Measurements from ENCODE around the gene DHRS12.

The DHRS12 gene

DNA sequence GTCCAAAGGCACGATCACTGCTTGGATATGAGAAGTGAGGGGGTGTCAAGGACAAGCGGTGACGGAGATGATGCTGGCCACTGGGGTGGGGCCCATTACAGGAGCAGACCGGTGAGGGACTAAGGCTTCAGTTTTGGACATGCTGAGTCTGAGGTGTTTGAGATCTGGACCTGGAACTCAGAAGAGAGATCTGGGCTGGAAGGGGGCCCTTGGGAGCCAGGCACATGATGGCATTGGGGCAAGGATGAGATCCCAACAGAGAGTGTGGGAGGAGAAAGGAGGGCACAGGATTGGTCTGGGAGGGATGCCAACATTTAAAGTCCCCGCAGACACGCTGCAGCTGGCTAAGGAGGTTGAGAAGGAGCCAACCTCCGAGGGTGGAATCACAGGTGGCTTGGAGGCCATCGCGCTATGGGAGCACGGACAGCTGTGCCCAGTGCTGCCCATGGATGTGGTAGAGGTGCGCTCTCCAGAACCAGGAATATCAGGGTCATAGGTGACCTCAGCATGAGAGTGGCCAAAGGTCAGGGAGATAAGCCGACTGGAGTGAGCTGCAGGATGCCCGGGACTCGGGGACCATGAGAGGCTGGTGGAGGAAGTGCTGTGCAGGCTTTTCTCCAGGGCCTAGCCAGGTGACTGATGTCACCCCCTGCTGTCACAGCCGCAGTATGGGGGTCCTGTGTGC lies 21.8 kb downstream of the DHRS12 start:
- DNase-seq (ENCODE audit: low read depth in 2 of 2), result no peak

DNA sequence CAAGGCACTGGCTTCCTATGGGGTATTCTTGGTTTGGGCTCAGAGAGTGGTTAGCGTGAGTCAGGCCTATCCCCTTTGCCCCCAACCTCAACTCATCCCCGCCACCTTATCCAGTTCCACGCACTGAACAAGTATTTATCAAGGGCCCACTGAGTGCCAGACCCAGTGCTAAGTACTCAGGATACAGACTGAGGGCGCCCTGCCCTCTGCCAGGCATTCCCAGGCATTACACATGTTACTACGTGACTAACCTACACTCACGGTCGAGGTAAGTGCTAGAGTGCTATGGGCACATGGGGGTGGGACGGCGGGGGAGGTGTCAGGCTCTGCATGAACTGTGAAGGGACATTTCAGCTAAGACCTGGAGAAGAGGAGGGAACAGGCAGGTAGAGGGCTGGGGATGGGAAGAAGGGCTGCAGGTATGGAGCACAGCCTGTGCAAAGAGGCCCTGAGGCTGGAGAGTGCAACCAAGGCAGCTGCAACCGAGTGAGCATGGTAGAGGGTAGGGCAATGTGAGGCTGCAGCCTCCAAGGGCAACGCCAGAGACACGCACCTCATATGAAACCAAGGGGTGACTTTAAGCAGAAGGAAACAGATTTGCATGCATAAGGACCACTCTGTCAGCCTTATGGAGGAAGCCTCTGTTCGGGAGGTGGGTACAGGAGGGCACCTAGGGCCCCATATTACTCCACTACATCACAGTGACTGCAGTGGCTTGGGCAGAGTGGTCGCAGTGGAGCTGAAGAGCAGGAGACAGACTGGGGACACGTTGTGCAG lies 22.5 kb downstream of the DHRS12 start:
- no peak for DNase-seq (ENCODE audit: low read depth in 2 of 2)

DNA sequence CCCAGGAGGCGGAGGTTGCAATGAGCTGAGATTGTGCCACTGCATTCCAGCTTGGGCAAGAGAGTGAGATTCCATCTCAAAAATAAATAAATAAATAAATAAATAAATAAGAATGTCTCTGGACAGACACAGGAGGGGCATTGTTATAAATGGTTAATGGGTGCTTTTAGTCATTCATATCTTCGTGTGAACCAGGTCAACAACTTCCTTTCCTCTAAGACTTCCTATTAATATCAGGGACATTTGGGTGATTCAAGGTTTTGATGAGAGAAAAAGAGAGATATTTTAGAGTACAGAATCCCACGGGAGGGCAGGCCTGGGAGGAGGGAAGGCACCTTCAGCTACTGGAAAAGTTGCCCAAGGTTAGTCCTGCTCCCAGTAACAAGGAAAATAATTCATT lies 23.9 kb downstream of the DHRS12 start:
- no peak for DNase-seq (ENCODE audit: low read depth in 2 of 2)

DNA sequence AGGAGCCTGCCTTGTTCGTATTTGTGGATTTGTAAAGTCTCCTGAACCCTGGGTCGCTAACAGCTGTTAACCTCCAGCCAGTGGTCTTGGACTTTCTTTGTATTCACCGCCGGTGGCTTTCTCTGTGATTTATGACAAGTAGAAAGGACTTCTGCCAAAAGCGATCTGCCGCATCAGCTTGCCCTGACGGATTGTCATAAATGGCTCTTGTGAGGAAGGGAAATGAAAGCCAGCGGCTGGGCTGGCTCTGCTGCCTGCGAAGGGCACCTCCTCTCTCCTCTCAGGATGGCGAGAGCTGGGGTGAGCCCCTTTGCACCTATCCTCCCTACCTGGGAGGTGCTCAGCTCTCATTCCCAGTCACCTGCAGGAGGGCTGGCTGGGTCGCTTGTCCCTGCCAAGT lies 25.6 kb downstream of the DHRS12 start:
- DNase-seq (ENCODE audit: low read depth in 2 of 2), result no peak

DNA sequence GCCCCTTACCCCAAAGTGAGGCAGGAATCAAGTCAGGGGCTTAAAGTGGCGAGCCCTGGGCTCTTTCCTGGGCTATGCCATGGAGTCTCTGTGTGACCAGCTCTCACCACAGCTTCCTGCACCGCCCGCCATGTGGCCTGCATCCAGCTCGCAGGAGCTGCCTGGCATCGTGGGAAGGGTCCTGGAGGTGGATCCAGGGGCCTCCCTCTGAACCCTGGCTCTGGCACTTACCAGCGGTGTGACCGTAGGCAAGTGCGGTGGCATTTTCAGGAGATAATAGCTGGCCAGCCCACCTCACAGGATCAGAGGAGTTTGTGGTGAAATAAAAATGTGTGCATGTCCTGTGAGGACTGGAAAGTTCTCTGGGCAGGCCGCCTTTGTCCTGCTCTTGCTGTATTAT lies 26.0 kb downstream of the DHRS12 start:
- no peak for DNase-seq (ENCODE audit: low read depth in 2 of 2)

DNA sequence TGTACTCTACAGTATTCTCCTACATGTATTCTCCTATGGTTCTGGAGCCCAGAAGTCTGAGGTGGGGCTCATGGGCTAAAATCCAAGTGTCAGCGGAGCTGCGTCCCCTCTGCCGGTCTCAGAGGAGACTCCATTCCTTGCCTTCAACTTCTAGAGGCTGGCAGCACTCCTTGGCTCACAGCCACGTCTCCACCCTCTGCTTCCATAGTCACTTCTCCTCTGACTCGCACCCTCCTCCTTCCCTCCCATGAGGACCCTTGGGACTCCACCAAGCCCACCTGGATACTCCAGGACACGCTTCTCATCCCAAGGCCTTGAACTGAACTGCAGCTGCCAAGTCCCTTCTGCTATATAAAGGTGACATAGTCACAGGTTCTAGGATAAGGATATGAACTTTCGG lies 27.8 kb downstream of the DHRS12 start:
- no peak for DNase-seq (ENCODE audit: low read depth in 2 of 2)

DNA sequence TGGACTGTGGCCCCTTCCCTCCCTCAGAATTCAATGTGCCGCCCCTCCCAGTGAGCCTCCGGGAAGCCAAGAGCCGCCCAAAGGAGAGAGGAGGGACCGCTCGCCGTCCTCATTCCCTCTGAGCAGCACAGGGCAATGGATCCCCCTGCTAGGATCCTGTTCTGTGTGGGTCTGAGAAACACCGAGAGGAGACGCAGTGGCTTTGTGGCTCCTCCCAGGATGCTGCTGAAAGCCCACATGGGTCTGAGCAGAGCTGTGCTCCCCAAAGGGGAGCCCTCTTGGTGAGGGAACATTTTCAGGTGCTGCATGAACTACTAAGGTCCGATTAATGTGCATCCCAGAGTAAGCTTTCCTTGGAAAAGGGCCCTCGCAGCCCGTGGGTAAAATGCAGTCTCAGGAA lies 30.4 kb downstream of the DHRS12 start:
- DNase-seq (ENCODE audit: low read depth in 2 of 2), result no peak

DNA sequence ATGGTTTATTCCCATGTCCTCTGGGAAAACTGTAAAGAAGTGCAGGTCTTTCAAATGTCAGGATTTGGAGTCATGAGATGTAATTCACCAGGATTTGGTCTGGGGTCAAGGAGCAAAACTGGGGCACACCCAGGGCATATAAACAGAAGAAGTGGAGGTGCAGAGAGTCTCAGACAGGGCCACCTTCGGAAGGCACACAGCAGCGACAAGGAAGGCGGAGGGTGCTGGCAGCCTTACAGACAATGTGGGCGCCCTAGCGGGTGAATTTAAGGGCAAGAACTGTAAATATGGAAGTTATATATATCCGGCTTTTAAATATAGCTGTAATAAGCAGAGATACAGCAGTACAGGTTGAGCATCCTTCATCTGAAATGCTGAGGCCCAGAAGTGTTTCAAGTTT lies 31.2 kb downstream of the DHRS12 start:
- no peak for DNase-seq (ENCODE audit: low read depth in 2 of 2)

DNA sequence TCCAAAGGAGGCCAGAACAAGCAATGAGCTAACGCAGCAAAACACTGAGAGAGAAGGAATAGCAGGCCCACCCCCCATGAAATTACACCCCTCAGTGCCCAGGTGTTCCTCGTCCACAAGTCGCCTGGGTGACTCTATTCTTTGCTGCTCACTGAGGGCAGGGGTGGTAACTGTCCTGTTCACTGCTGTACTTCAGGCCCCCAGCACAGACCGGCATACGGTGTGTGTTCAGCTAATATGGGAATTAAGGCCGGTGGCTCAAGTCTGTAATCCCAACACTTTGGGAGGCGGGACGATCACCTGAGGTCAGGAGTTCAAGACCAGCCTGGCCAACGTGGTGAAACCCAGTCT lies 31.9 kb downstream of the DHRS12 start:
- DNase-seq (ENCODE audit: low read depth in 2 of 2), result no peak

DNA sequence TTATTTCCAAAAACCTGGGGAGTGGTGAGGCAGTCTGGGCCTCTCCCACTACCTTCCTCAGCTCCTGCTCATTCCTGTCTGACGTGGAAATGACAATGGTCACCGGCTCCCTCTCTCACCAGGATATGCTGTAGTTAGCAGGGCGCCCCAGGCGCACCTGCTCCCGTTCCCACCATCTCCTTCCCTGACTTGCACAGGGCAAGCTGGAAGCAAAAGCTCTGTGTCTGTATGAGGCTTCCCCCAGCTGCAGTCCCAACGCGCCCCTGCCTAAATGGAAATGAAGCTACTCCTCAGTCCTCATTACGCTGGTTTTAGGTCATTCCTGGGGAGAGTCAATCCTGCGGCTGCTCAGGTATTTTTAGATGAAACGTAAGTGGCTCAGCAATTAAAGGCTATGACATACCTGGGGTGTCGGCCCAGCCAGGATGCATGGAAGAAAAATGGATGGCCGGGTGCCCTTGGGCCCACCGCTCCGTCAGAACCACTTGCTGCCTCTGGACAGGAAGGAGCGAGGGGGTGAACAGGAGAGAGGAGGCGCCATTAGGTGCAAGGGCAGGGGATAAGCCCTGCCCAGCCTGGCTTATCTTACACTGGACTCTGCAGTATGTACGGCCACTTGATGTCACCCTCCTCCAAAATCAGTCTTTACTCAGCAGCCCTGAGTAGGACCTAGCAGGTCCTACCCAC lies 32.4 kb downstream of the DHRS12 start:
- DNase-seq (ENCODE audit: low read depth in 2 of 2), result no peak

DNA sequence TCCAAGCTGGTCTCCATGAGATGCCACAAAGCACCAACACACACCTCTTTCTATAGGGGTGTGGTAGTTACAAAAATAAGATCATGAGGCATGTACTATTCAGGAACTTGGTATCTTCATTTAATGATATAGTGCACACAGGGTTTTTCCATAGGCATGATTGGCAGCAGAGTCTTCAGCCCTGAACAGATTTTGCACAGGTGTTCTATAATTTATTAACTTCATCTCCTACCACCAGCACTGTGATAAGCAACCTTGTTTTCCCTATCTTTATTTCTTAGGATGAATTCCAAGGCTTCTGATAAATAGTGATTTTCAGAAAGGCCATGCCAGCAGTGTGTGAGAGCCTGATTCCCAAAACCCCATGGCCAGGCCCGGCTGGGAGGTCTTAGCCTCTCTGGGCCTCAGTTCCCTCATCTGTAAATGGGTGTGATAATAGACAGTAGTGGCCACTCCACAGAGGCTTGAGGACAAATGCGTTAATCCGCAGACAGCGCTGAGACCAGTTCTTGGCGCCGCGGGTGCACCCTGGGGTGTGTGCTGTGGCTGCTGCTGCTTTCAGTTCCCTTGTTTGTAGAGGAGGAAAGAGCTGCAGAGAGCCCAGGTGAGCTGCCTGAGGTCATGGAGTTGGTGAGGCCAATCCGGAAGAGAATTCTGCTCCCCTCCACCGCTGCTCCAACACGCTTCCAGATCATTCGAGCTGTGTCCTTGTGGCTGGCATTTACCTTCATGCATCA lies 33.1 kb downstream of the DHRS12 start:
- DNase-seq (ENCODE audit: low read depth in 2 of 2), result no peak

DNA sequence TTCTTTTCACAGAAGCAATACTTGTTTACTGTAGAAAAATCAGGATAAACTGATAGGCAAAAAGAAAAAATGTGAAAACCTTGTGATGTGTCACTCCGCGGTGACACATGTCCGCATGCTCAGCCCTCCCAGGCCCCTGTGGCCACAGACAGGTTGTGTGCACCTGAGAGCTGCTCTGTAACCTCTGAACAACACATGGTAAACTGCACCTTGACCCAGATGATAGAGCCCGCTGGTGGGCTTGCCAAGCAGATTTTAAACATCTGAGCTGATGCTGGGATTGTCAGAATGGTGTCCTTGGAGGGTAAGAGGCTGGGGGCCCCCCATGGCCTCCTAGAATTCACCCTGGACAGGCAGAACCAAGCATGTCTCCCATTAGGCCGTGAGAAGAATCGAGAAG lies 33.8 kb downstream of the DHRS12 start:
- DNase-seq (ENCODE audit: low read depth in 2 of 2), result no peak

DNA sequence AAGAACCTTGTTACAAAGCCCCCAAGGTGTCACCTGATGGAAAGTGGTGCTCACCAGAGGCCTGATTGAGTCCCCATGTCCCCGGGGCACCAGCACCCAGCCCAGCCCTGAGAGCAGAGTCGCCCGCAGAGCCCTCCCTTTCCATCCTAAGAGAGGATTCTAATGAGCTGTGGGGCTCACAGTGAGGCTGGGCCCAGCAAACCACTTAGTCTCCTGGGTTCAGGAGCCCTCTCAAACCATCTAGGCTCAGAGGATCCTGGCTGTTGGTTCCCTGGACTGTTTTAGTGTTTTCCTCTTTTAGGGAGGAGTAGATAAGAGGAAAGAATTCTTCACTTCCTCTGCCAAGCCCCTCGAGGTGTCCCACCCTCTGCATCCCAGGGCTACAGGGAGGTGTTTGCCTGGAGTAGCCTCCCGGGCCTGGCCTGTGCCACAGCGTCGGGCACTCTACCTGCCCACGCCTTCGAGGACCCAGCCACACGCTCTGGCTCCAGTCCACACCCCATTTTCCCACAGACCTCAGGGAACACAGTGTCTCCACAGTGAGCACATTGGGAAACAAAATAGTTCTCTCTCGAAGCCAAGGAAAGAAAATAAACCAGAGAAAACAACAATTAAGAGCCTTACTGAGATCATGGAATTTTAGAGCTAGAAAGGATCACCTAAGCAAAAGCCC lies 34.4 kb downstream of the DHRS12 start:
- DNase-seq (ENCODE audit: low read depth in 2 of 2), result no peak

DNA sequence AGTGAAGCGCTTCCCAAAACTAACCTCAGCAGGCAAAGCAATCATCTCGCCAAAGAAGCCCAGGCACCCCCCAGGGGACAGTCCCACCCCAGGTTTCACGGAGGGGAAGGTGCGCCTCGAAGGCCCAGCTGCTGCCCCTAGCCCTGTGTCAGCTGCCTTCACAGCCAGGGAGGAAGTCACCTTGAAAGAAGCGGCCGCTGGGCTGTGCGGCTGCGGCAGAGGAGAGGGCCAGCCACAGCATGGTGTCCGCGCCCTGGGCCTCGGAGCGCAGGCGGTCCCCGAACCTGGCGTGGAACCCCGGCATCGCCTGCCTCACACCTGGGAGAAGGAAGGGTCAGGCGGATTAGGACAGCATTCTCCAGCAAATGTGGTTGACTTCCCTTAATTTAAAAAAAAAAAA lies 35.0 kb downstream of the DHRS12 start:
- DNase-seq (ENCODE audit: low read depth in 2 of 2), result no peak

DNA sequence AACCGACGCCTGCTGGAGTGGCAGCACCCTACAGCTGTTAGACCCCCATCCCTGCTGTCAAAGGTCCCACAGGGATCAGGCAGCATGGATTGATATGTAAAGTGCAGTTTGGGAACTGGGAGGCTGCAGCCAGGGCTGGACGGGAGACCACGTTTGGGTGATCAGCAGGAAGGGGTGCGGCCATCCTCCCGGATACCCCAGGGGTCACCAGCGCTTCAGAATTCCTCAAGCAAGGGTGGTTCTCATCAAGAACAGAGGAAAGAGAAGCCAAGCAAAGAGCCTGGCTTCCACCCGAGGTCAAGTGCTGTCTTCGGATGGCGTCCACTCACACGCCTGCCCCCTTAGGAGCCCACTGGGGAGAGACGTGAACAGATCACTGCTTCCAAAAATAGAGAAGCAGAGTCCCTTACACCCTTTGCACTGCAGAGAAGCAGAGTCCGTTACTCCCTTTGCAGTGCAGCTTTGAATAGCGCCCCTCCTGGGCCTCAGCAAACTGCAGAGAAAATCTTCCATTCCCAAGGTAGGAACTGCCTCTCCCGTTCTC lies 35.5 kb downstream of the DHRS12 start:
- DNase-seq (ENCODE audit: low read depth in 2 of 2), result no peak

DNA sequence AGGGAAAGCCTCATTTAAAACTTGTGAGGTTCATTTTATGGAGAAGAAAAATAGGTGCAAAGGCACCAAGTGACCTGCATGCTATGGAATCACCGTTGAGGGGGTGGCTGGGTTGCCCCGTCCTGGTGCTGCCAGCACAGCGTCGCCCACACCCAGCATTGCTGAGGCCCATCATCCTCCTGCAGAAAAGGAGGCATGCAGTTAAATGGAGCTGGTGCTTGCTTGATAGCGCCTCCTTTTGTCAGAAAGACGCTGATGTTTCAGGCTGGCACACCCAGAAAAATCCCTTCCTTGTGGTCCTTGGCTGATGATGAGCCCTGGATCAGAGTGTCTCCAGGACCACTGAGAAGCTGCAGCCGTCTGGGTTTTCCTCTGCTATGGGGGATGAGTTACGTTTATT lies 36.9 kb downstream of the DHRS12 start:
- no peak for DNase-seq (ENCODE audit: low read depth in 2 of 2)

DNA sequence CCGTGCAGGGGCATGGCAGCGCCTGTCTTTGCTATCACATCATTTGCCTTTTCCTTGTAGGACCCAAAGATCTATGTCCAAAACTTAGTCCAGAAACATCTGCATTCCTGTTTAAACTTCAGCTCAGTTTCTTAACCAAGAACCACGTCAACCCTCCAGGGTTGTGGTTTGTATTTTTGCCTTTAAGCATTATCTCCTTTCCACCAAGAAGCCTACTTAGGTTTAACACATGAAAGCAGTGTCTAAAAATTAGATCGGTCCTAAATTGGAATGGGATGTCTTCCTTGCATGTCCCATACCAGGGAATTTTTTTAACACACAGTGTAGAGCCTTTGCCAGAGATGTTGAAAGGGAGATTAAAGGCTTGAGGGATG lies 38.8 kb downstream of the DHRS12 start:
- no peak for DNase-seq (ENCODE audit: low read depth in 2 of 2)

DNA sequence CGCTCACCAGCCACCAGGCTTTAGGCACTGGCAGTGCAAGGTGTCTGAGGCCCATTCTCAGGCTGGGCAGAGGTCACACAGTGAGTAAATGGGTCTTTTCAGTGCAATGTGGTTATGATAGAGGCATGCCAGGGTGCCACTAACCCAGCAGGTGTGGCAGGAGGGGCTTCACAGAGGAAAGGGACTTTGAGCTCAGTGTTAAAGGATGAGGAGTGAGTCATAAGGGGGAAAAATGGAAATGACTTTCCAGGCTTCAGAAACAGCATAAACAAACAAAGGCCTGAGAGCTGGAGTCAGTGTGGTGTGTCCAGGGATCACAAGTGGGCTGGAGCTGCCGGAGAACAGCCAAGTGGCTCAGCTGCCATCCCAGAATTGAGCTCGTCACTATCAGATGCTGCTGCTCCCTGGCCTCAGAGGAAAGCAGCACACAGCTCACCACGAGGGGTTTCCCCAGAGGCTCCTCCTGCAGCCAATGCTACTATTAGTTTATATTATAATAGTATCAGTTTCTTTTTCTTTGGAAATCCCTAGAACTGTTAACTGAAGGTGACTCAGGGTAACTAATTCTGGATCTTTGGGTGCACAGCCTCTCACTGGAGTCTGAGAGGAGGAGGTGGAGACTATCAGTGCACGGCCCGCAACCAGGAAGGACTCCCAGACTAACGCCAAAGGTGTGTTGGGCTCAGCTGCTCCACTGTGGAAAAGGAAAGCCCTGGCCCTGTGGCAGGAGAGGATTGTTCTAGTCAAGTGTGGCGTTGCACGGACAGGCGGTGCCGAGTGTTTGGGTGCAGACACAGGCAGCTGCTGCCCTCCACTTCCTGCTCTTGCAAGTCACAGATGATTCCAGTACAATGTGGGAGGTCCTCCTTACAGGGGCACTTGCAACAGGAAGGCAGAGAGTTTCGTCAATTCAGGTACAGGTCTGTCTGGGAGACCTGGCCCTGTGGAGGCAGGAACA lies 39.5 kb downstream of the DHRS12 start:
- peak; percentile 43 to 64 for DNase-seq (ENCODE audit: low read depth in 2 of 2)

DNA sequence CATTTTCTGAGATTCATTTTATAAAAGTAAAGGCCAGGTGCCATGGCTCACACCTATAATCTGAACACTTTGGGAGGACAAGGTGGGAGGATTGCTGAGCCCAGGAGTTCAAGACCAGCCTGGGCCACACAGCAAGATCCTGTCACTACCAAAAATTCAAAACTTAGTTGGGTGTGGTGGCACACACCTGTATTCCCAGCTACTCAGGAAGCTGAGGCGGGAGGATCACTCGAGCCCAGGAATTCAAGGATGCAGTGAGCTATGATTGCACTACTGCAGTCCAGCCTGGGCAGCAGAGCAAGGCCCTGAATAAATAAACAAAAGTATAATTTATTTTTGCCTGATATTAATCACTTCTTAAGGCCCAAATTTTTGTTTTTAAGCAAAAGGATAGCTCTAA lies 40.5 kb downstream of the DHRS12 start:
- no peak for DNase-seq (ENCODE audit: low read depth in 2 of 2)

DNA sequence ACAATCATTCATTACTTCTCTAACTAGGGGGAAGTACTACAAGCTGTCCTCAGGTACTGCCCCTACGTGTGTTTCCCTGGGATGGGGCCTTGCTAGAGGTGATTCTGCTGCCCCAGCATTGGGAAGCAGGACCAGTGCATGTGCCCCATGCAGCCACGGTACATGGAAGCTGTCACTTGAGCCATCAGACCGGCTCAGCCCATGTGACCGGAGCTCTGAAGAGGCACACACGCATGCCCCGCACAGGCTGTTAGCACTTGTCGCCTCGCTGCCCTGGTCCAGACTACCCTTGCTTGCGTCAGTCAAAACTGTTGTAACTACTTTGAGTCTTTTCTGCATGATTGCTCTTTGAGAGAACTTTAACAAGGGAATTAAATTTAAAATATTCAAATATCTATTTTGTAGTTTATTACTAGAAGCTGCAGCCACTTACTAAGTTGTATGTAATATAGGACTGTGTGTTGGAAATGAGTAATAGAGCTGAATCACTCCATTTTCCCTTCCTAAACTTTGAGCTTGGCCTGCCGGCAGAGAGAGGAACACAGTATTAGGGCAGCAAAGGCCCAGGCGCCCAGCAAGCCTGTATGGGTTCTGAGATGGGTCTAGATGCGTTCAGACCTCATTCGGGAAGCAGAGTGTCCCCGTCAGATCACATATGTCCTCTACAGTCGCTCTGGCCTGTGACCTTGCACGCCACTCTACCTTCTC lies 42.2 kb downstream of the DHRS12 start:
- DNase-seq (ENCODE audit: low read depth in 2 of 2), result no peak
